Activated T-helper 2 cell treated with anti-CD3 and anti-CD28 coated beads, Interferon-gamma antibody, Interleukin-2, Interleukin-4, amounts not matched to agents 10 μg/mL and 5 μg/mL and 100 μg/mL, durations not matched to agents 14 hours and 24 hours and 36 hours (primary cell): ENCODE results near the gene SLCO2A1. TPM values are rescaled to one million over a fixed set of nuclear protein-coding genes. Genes with fewer than 3 reads are reported as not detected.

Experiments
- DNase-seq: peaks from one replicate; pipeline ENCODE4 v3.0.0; 2021; ENCODE audit warnings: low spot score
- H3K27ac Mint-ChIP-seq: one replicate; pipeline ENCODE4 v1.8.0; 2021; ENCODE audit warnings: mixed read lengths
- H3K27me3 Mint-ChIP-seq: one replicate; pipeline ENCODE4 v1.8.0; 2021; ENCODE audit warnings: low read depth, mixed read lengths
- H3K36me3 Mint-ChIP-seq: one replicate; pipeline ENCODE4 v1.8.0; 2021; ENCODE audit warnings: low read depth, mixed read lengths
- H3K4me1 Mint-ChIP-seq: one replicate; pipeline ENCODE4 v1.8.0; 2021; ENCODE audit warnings: low read depth, mixed read lengths
- H3K4me3 Mint-ChIP-seq: one replicate; pipeline ENCODE4 v1.8.0; 2021; ENCODE audit warnings: low read depth, mild to moderate bottlenecking, moderate library complexity, mixed read lengths
- H3K9me3 Mint-ChIP-seq: one replicate; pipeline ENCODE4 v1.8.0; 2021; ENCODE audit warnings: mixed read lengths
- intact Hi-C: fragments of 100-400 bp; cut with micrococcal nuclease; formaldehyde crosslinking; loops from one replicate; pipeline ENCODE4 v1.15.1; 2023
- total RNA-seq: library from RNA; stranded (reverse); gene quantifications from 2 replicates; pipeline ENCODE4 v1.2.3, GENCODE V29; 2022

The SLCO2A1 gene
- total RNA-seq, 1 donor from 2014 or later, result not detected

DNA sequence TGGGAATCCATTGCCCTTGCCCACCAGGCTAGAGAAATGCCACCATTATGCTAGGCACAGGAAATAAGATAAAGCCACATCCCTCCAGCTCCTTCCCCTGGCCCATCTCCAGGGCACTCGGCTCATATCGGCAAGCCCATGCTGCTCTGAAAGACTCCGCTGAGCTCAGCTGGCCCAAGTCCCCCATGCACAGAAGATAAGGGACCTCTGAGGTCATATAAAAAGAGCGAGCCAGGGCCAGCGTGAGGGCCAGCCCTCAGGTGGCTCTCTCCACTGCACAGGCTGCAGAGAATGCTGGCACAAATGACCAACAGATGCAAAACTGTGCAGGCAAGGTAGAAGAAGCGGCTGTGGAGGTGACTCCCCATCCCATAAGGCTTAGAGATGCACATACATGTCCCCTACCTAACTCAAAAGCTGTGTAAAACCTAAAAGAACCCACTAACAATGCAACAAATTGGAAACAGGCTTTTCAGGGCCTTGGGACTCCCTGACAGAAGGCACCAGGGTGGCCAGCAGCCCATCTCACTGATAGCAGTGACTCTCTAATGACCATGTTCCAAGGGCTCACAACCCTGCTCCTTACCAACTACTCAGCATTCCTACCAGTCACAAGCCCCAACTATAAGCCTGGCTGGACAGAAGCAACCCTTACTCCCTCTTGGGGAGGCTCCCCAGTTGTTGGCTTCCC lies 137.0 kb downstream of the SLCO2A1 start:
- Mint-ChIP-seq H3K9me3 (no peaks in the 10 kb centered on the region), H3K27me3 (peaks cover 31% of the 10 kb centered on the region)

DNA sequence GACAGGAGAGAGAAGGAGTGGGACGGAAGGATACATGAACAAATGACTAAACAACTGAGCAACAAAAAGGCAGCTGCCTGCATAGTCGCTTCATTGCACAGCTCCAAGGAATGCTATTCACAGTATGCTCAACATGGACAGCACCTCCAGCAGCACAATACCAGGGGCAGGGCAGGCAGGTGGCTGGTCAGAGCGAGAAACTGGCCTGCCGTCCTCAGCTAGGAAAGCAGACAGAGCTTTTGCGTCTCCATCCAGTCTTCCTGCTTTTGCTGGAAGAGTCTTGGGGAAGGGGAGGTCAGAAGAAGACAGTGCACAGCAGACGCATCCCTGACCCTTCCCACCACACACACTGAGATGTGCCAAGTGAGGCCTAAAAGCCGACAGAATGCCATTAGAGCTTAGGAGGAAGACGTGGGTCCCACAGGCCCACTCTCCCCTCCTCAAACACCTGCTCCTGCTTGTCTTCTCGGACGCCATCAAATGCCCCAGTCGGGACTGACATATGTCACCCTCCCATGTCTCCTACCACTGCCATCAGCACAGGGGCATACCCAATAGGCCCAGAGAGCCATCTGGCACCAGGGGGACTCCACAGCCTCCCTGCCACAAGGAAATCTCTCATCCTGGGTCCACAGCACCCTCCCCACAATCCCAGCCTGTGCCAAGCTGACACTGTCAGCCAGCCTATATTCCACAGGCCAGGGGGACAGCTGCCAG lies 137.9 kb downstream of the SLCO2A1 start:
- DNase-seq, result no peak
- Mint-ChIP-seq H3K36me3 (no peaks in the 10 kb centered on the region), H3K27ac (no peak overlapping the region), H3K4me3 (no peak overlapping the region), H3K27me3 (peaks cover 24% of the 10 kb centered on the region), H3K4me1 (peaks cover 2% of the 10 kb centered on the region), H3K9me3 (no peaks in the 10 kb centered on the region)
- intact Hi-C loops, result no loop called here

More for the DNA sequence above, 137.0 kb downstream of the SLCO2A1 start:
- Mint-ChIP-seq H3K4me3 (no peak overlapping the region), H3K4me1 (peaks cover 2% of the 10 kb centered on the region), H3K27ac (no peak overlapping the region), H3K36me3 (no peaks in the 10 kb centered on the region)
- intact Hi-C loops, result no loop called here
- DNase-seq, result no peak

DNA sequence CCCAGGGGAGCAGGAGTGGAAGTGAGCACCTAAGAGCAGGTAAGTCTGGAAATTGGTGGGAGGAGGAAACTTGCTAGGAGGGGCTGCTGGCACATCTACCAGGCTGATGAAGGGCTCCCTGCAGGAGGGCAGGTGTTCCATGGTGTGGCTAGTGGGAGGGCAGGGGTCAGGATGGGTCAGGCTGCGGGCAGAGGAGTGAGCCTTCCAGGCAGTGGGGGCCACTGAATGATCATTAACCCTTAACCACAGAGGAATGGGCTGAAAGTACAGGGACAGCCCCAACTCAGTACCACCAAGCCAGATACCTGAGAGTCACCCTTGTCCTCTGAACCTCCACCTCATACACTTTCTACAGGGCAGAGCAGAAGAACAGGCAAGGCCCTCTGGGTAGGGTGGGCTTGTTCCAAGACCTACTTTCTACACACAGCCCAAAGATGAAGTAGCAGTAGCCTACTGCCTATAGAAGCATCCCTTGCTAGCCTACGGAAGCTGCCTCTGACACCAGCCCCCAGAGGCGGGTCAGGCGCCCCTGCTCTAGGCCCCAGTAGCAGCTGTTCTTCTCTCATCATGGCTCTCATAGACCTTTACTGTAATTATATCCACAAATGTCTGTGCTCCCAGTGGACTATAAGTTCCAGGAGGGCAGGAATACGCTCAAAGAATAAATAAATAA lies 138.6 kb downstream of the SLCO2A1 start:
- H3K27ac Mint-ChIP-seq, result no peak overlapping the region
- DNase-seq, result no peak
- peaks cover 2% of the 10 kb centered on the region for H3K4me1 Mint-ChIP-seq
- H3K4me3 Mint-ChIP-seq, result no peak overlapping the region
- H3K27me3 Mint-ChIP-seq, result peaks cover 17% of the 10 kb centered on the region
- no peaks in the 10 kb centered on the region for H3K9me3 Mint-ChIP-seq
- intact Hi-C loops, result no loop called here
- H3K36me3 Mint-ChIP-seq, result no peaks in the 10 kb centered on the region

DNA sequence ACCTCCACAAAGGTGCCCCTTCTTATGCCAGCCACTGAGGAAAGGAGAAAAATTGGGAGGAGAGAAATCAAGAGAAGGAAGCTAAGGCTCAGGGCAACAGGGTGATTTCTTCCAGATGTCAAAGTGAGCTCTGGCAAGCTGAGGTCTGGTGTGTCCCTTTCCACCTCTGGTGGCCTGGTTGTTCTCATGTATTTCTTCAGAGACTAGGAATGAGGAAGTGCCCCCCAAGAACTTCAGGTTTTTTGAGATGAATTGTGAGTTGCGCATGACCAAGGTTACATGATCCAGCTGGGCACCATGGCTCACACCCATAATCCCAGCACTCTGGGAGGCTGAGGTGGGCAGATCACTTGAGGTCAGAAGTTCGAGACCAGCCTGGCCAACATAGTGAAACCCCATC lies 139.7 kb downstream of the SLCO2A1 start:
- Mint-ChIP-seq H3K4me1 (no peaks in the 10 kb centered on the region), H3K4me3 (no peak overlapping the region), H3K9me3 (no peaks in the 10 kb centered on the region), H3K27me3 (peaks cover 11% of the 10 kb centered on the region), H3K36me3 (no peaks in the 10 kb centered on the region), H3K27ac (no peak overlapping the region)
- intact Hi-C loops, result no loop called here
- DNase-seq, result no peak

DNA sequence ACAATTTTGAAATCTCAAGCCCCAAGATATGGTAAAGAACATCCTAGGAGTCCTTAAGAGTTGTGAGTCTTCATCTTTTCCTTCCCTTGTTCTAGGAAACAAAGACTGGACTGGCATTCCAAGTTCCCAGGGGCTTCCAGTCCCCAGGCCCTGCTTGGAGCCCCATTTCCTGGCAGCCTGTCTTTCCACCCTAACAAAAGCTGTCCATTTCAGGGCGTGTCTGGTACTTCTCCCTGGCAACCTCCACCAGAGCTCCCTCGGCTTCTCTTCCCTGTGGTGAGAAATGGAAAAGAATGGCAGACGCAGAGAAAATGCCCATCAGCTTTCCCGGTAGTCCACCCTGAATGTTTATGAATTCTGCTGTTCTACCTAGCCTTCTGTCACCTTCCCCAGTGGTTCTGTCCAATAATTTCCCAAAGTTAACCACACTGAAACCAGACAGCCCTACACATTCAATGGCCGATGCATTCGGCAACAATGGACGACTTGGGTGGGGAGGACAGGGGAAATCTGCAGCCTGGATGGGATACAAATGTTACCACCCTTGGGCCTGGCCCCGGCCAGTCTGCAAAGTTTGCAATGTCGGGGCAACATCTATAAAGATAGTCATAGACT lies 140.9 kb downstream of the SLCO2A1 start:
- DNase-seq, result no peak
- intact Hi-C loops, result no loop called here
- Mint-ChIP-seq H3K36me3 (no peaks in the 10 kb centered on the region), H3K27me3 (peaks cover 7% of the 10 kb centered on the region), H3K4me1 (no peaks in the 10 kb centered on the region), H3K9me3 (no peaks in the 10 kb centered on the region), H3K4me3 (no peak overlapping the region), H3K27ac (no peak overlapping the region)

DNA sequence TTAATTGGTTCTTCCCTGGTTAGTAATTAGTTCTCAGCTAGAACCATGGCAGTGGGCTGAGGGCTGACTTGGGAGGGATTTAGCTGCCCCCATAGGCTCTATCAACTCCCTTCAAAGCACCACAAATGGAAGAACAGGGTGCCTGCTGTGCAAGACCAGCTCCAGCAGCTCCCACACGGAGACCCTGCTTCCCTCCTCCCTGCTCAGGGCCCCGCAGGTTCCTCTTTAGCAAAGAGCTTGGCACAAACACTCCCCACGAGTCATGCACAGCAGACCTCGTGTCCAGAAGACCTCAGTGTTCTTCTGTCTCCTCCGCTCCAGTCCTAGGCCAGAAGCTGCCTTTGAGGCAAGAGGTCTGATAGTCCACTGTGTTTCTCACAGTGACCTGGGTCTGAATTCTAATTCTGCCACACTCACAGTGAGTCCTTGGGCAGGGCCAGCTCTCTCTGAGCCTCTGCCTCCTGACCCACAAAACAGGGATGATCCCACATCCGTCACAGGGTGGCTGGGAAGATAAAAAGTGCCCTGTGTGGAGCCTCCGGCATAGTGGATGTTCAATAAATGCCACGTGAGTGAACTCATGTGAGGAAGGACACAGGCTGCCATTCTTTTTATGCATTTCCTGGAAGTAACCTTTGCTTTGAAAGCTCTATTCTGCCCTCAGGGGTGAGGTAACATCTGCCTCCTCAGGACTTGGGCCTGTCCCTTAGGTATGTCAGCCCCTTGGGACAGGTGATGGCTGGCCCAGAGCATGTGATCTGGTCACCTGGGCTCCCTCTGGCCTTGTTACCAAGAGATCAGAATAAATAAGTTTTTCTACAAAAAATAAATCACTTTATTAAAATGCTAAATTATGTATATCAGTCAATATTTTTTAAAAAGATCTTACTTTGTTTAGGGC lies 141.7 kb downstream of the SLCO2A1 start:
- intact Hi-C loops, result no loop called here
- Mint-ChIP-seq H3K9me3 (no peaks in the 10 kb centered on the region), H3K27ac (no peak overlapping the region), H3K27me3 (peaks cover 1% of the 10 kb centered on the region), H3K4me3 (no peak overlapping the region), H3K36me3 (no peaks in the 10 kb centered on the region), H3K4me1 (peaks cover 3% of the 10 kb centered on the region)
- DNase-seq, result no peak

DNA sequence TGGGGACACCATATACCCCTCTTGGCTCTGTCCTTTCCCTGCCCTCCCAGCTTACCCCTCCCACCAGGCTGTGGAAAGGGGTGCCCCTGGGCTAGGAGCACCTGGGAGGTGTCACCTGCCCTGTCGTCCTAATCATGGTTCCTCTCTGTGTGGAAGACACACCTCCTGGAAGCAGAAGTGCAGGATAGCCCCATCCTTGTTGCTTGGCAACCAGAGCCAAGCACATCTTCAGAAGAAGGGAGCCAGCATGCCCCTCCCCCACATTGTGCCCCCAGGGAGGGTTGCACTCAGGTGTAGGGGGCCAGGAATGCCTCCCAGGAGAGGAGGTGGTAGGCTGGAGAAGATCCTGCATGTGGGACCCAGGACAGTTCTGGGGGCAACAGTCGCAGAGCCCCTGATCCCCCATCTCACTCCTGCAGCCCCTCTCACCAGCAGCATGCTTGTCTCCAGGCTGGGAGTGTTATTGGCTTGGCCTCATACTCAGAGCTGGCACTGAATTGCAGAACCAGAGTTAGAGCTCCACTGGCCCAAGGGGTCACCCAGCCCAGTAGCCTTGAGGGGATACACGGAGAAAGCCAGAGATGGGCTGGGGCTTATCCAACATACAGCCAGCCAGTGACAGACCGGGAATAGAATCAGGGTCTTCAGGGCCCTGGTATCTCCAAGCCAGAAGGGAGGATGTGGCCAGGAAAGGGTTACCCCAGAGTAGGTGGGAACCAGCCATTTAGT lies 142.5 kb downstream of the SLCO2A1 start:
- no peak overlapping the region for H3K27ac Mint-ChIP-seq
- peaks cover 1% of the 10 kb centered on the region for H3K27me3 Mint-ChIP-seq
- H3K9me3 Mint-ChIP-seq, result no peaks in the 10 kb centered on the region
- peaks cover 6% of the 10 kb centered on the region for H3K4me1 Mint-ChIP-seq
- H3K36me3 Mint-ChIP-seq, result no peaks in the 10 kb centered on the region
- intact Hi-C loops, result no loop called here
- H3K4me3 Mint-ChIP-seq, result no peak overlapping the region
- no peak for DNase-seq

DNA sequence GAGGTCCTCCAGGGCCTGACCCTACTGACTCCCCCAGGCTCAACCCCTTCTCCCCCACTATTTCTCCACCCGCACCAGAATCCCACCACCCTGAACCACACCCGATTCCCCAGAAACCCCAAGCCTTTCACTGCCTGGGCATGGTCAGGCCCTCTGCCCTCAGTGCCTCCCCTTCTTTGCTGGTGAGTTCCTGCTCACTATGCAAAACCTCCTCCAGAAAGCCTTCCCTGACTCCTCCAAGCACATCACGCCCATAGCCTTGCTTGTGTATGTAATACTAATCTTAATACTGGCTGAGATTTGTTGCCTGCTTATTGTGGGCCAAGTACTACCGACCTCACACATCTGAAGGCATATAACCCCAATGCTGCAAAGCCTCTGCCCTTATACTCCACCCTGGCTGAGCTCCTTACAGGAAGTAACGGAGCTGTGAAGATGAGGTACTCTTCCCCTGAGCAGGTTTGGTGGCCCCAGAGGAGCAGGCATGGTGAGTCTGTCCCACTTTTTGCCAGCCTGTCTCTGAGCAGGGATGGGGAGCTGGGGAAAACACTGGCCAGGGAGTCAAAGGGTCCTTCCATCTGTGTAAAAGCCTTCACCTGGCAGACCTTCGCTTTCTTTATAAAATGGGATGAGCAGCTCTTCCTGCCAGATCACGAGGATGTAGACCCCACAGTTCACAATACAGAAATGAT lies 143.5 kb downstream of the SLCO2A1 start:
- H3K9me3 Mint-ChIP-seq, result no peaks in the 10 kb centered on the region
- intact Hi-C loops, result no loop called here

DNA sequence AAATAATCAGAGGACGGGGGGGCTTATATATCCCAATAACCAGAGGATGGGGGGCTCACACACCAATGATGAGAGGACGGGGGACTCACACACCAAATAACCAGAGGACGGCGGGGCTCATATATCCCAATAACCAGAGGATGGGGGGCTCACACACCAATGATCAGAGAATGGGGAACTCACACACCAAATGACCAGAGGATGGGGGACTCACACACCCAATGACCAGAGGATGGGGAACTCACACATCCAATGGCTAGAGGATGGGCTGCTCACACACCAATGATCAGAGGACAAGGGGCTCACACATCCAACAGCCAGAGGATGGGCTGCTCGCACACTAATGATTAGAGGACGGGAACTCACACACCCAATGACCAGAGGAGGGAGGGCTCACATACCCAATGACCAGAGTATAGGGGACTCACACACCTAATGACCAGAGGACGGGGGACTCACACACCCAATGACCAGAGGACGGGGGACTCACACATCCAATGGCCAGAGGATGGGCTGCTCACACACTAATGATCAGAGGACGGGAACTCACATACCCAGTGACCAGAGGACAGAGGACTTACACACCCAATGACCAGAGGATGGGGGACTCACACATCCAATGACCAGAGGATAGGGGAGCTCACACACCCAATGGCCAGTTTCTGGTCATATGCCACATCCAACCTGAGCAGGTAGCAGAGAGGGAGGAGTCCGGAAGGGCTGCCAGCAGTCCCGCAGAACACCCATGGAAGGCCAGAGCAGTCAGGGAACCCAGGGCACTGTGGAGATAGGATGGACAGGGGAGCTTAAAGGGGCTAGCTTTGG lies 144.6 kb downstream of the SLCO2A1 start:
- no peak for DNase-seq
- Mint-ChIP-seq H3K27ac (no peak overlapping the region), H3K36me3 (no peaks in the 10 kb centered on the region), H3K27me3 (no peaks in the 10 kb centered on the region), H3K4me1 (peaks cover 13% of the 10 kb centered on the region), H3K9me3 (no peaks in the 10 kb centered on the region), H3K4me3 (no peak overlapping the region)
- intact Hi-C loops, result no loop called here

More for the DNA sequence above, 143.5 kb downstream of the SLCO2A1 start:
- DNase-seq, result peak; percentile 5
- H3K27ac Mint-ChIP-seq, result no peak overlapping the region
- H3K4me3 Mint-ChIP-seq, result no peak overlapping the region
- H3K27me3 Mint-ChIP-seq, result no peaks in the 10 kb centered on the region
- peaks cover 9% of the 10 kb centered on the region for H3K4me1 Mint-ChIP-seq
- H3K36me3 Mint-ChIP-seq, result no peaks in the 10 kb centered on the region

DNA sequence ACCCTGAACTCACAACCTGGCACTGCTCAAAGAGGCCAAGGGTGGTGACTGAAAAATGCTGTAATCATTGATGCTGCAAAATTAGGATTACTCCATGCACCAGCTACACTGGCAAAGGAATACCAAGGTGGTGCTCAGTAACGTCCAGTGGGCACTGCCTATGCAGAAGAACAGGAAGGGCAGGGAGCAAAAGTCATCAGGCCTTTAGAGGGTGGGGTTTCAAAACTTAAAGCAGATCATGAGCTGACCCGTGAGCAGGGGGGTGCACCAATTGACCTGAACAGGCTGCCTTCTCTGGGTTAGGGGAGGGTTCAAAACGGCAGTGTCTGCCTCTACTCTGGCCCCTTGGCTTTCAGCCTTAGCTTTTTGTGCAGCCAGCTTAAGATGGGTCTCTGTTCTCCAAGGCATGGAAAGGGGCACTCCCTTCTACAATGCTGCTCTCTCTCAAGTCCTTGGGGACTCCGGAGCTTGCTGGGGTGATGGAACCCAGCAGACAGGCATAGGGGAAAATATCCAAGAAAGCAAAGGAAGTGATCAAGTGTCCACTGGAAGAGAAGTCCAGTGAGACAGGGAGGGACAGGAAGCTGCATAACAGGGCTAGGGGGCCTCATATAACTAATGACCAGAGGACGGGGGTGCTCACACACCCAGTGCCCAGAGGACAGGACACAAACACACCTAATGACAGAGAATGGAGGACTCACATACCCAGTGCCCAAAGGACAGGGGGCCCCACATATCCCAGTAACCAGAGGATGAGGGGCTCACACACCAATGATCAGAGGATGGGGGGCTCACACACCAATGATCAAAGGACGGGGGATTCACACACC lies 145.5 kb downstream of the SLCO2A1 start:
- intact Hi-C loops, result no loop called here
- Mint-ChIP-seq H3K36me3 (no peaks in the 10 kb centered on the region), H3K9me3 (no peaks in the 10 kb centered on the region), H3K4me3 (no peak overlapping the region), H3K27me3 (no peaks in the 10 kb centered on the region), H3K27ac (no peak overlapping the region), H3K4me1 (peaks cover 17% of the 10 kb centered on the region)
- peak; percentile 4 for DNase-seq
